Liver (tissue), 9 donors: Measurements from ENCODE around the gene CORT. TPM values are rescaled to one million over a fixed set of nuclear protein-coding genes. Genes with fewer than 3 reads are reported as not detected.
"Not testable (repeated sequence)": the region's sequence is repeated elsewhere in the genome, so short reads cannot be mapped to it uniquely, and the experiment has no call there.

Experiments
- DNase-seq: peaks from one replicate; pipeline ENCODE4 v3.0.0-alpha.2; 2017; ENCODE audit warnings: low spot score
- H3K27ac ChIP-seq, 2 donors: one replicate each; pipeline ENCODE4 v1.7.0; 2013; ENCODE audit warnings: inconsistent platforms in 2 of 2, low read length in 2 of 2, control low read depth in 1 of 2, low read depth in 1 of 2, mild to moderate bottlenecking in 1 of 2
- H3K27me3 ChIP-seq, 4 donors: one replicate each; pipeline versions ENCODE4 v1.6.1 to v1.7.0; 2013; ENCODE audit warnings: low read length in 3 of 4, inconsistent platforms in 1 of 4, mild to moderate bottlenecking in 1 of 4, moderate library complexity in 1 of 4; ENCODE audit not compliant: control insufficient read depth in 4 of 4, insufficient read depth in 4 of 4
- H3K36me3 ChIP-seq, 4 donors: one replicate each; pipeline versions ENCODE4 v1.6.1 to v1.7.0; 2013; ENCODE audit warnings: low read length in 3 of 4, mild to moderate bottlenecking in 3 of 4, low read depth in 1 of 4, moderate library complexity in 1 of 4; ENCODE audit not compliant: control insufficient read depth in 4 of 4, insufficient read depth in 3 of 4
- H3K4me1 ChIP-seq, 4 donors: one replicate each; pipeline versions ENCODE4 v1.6.1 to v1.7.0; 2013; ENCODE audit warnings: low read length in 3 of 4, mild to moderate bottlenecking in 3 of 4, moderate library complexity in 1 of 4; ENCODE audit not compliant: control insufficient read depth in 4 of 4, insufficient read depth in 4 of 4
- H3K4me3 ChIP-seq, 3 donors: one replicate each; pipeline versions ENCODE4 v1.6.1 to v1.7.0; 2013; ENCODE audit warnings: low read length in 3 of 3, control low read depth in 1 of 3, low read depth in 1 of 3, mild to moderate bottlenecking in 1 of 3
- H3K9ac ChIP-seq, 2 donors: one replicate each; pipeline ENCODE4 v1.7.0; 2013; ENCODE audit warnings: low read length in 2 of 2, mild to moderate bottlenecking in 2 of 2, moderate library complexity in 2 of 2, control low read depth in 1 of 2, low read depth in 1 of 2
- H3K9me3 ChIP-seq, 4 donors: one replicate each; pipeline versions ENCODE4 v1.6.1 to v1.7.0; 2013; ENCODE audit warnings: low read length in 3 of 4; ENCODE audit not compliant: control insufficient read depth in 4 of 4
- EGR1 ChIP-seq, 2 donors: IDR thresholded peaks; 2 replicates each; pipeline ENCODE4 v1.6.1; 2016 to 2018; ENCODE audit warnings: antibody characterized with exemption in 2 of 2, low read depth in 2 of 2
- FOXA2 ChIP-seq: IDR thresholded peaks from 2 replicates; pipeline ENCODE4 v1.6.1; 2016; ENCODE audit warnings: antibody characterized with exemption
- GABPA ChIP-seq, 2 donors: IDR thresholded peaks in 1 of 2; conservative IDR thresholded peaks in 1 of 2; 2 replicates each; pipeline ENCODE4 v1.6.1; 2016; ENCODE audit warnings: antibody characterized with exemption in 2 of 2, mild to moderate bottlenecking in 1 of 2, moderate library complexity in 1 of 2
- HNF4G ChIP-seq: IDR thresholded peaks from 2 replicates; pipeline ENCODE4 v1.6.1; 2016; ENCODE audit warnings: antibody characterized with exemption
- JUND ChIP-seq, 2 donors: IDR thresholded peaks; 2 replicates each; pipeline ENCODE4 v1.6.1; 2016; ENCODE audit warnings: antibody characterized with exemption in 2 of 2
- MAX ChIP-seq: IDR thresholded peaks from 2 replicates; pipeline ENCODE4 v1.6.1; 2016; ENCODE audit warnings: antibody characterized with exemption
- NR2F2 ChIP-seq: IDR thresholded peaks from 2 replicates; pipeline ENCODE4 v1.6.1; 2016; ENCODE audit warnings: antibody characterized with exemption
- RXRA ChIP-seq, 2 donors: IDR thresholded peaks; 2 replicates each; pipeline ENCODE4 v1.6.1; 2017 to 2018; ENCODE audit warnings: antibody characterized with exemption in 2 of 2, mild to moderate bottlenecking in 1 of 2
- YY1 ChIP-seq: IDR thresholded peaks from 2 replicates; pipeline ENCODE4 v1.6.1; 2016; ENCODE audit warnings: antibody characterized with exemption, mild to moderate bottlenecking
- WGBS: extraction: QIAGEN DNeasy Blood & Tissue Kit; methylation state at CpG from one replicate; pipeline ENCODE4 v1.1.7; 2013; 5-methylcytosine and 5-hydroxymethylcytosine counted together
- polyA plus RNA-seq, 2 donors: library from polyadenylated mRNA; stranded (reverse) in 1 of 2; unstranded in 1 of 2; fragments of 200-250 nt in 1 of 2; fragments of >200 nt in 1 of 2; fragmentation: Nextera tagmentation in 1 of 2; extraction: Ambion mirVana in 1 of 2; gene quantifications; one replicate each; pipeline versions ENCODE4 v1.2.1 to v1.2.3, GENCODE V29; 2013 to 2015
- total RNA-seq, 2 donors: library from RNA; depleted of rRNA; stranded (reverse); fragments of >200 nt; gene quantifications; one replicate each; pipeline ENCODE4 v1.2.3, GENCODE V29; 2014
- TF ChIP-seq, protein P1 (sequence below): IDR thresholded peaks from 2 replicates; pipeline ENCODE4 v1.6.1; 2016; ENCODE audit warnings: antibody characterized with exemption
- TF ChIP-seq, protein P2 (sequence below): fragments of 150-350 bp; IDR thresholded peaks from 2 replicates; pipeline ENCODE4 v1.5.1; 2017; ENCODE audit warnings: improper control_type of control experiment, low read depth, low read length; ENCODE audit not compliant: missing input control
- donor health status: healthy.
- donor health status: healthy.
- donor health status: healthy.
- donor health status: healthy.
- donor health status: healthy.

The CORT gene
- total and polyA plus RNA-seq, 4 donors = 0.05 to 0.28 (median 0.13) TPM

DNA sequence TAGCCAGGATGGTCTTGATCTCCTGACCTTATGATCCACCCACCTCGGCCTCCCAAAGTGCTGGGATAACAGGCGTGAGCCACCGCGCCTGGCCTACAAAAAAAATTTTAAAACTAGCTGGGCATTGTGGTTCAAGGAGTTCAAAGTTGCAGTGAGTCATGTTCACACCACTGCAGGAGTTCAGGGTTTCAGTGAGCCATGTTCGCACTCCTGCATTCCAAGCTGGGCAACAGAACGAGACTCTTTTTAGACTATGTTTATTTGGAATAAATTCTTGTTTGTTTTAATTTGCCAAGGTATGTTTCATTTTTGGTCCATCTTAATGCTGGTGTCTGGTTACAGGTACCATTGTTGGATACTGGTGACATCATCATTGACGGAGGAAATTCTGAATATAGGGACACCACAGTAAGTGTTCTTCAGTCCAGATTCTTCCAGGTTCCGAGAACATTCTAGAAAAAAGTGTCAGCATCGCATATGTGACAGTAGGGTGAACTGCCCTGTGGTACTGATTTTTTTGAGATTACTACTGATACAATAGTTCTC lies 47.0 kb upstream of the CORT start:
- H3K36me3 ChIP-seq = peaks cover 16 to 45% (median 38%) of the 10 kb centered on the region in 4 donors
- H3K27ac ChIP-seq = no peak overlapping the region
- WGBS = 98% methylated on average over 9 of the region's 9 CpGs
- H3K9ac ChIP-seq = no peak overlapping the region
- no peaks in the 10 kb centered on the region for H3K9me3 ChIP-seq
- H3K4me1 ChIP-seq = peaks cover 3 to 26% (median 18%) of the 10 kb centered on the region in 4 donors
- TF ChIP-seq HNF4G (no peak), NR2F2 (no peak), MAX (no peak)
- H3K27me3 ChIP-seq = no peaks in the 10 kb centered on the region
- no peak for DNase-seq
- H3K4me3 ChIP-seq = no peak overlapping the region

GRCh38 chr1:10407201-10407600 lies 42.6 kb upstream of the CORT start:
- no peak overlapping the region for H3K27ac ChIP-seq
- no peak for DNase-seq
- no peaks in the 10 kb centered on the region for H3K9me3 ChIP-seq
- no peak overlapping the region for H3K9ac ChIP-seq
- H3K27me3 ChIP-seq = no peaks in the 10 kb centered on the region
- no peaks in the 10 kb centered on the region for H3K4me1 ChIP-seq
- TF ChIP-seq, protein P1, sequence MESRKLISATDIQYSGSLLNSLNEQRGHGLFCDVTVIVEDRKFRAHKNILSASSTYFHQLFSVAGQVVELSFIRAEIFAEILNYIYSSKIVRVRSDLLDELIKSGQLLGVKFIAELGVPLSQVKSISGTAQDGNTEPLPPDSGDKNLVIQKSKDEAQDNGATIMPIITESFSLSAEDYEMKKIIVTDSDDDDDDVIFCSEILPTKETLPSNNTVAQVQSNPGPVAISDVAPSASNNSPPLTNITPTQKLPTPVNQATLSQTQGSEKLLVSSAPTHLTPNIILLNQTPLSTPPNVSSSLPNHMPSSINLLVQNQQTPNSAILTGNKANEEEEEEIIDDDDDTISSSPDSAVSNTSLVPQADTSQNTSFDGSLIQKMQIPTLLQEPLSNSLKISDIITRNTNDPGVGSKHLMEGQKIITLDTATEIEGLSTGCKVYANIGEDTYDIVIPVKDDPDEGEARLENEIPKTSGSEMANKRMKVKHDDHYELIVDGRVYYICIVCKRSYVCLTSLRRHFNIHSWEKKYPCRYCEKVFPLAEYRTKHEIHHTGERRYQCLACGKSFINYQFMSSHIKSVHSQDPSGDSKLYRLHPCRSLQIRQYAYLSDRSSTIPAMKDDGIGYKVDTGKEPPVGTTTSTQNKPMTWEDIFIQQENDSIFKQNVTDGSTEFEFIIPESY = no peak
- TF ChIP-seq GABPA (IDR thresholded peaks at IDR 0.05 in 1 of 2, conservative IDR thresholded peaks at IDR 0.05 in 1 of 2) (no peak), FOXA2 (no peak), YY1 (no peak), JUND (IDR thresholded peaks at IDR 0.05) (no peak), NR2F2 (no peak), EGR1 (IDR thresholded peaks at IDR 0.05; ENCODE audit: low read depth in 2 of 2) (no peak), MAX (no peak)
- TF ChIP-seq, protein P2, sequence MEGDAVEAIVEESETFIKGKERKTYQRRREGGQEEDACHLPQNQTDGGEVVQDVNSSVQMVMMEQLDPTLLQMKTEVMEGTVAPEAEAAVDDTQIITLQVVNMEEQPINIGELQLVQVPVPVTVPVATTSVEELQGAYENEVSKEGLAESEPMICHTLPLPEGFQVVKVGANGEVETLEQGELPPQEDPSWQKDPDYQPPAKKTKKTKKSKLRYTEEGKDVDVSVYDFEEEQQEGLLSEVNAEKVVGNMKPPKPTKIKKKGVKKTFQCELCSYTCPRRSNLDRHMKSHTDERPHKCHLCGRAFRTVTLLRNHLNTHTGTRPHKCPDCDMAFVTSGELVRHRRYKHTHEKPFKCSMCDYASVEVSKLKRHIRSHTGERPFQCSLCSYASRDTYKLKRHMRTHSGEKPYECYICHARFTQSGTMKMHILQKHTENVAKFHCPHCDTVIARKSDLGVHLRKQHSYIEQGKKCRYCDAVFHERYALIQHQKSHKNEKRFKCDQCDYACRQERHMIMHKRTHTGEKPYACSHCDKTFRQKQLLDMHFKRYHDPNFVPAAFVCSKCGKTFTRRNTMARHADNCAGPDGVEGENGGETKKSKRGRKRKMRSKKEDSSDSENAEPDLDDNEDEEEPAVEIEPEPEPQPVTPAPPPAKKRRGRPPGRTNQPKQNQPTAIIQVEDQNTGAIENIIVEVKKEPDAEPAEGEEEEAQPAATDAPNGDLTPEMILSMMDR = no peak
- 95% methylated on average over 2 of the region's 2 CpGs for WGBS
- no peak overlapping the region for H3K4me3 ChIP-seq
- H3K36me3 ChIP-seq = peaks cover 23 to 84% (median 71%) of the 10 kb centered on the region in 4 donors

- Histone ChIP-seq H3K36me3 (peaks cover 25 to 81% (median 70%) of the 10 kb centered on the region in 4 donors), H3K4me3 (no peak overlapping the region), H3K9me3 (no peaks in the 10 kb centered on the region), H3K27ac (peak overlapping the region in 1 of 2 donors; percentile 26), H3K27me3 (no peaks in the 10 kb centered on the region), H3K9ac (no peak overlapping the region), H3K4me1 (no peaks in the 10 kb centered on the region)
- 84% methylated on average over 6 of the region's 6 CpGs for WGBS
- DNase-seq = no peak
- TF ChIP-seq RXRA (IDR thresholded peaks at IDR 0.05) = peak in 1 of 2 donors; percentile 6
- TF ChIP-seq HNF4G = no peak
Measured at GRCh38 chr1:10415211-10415930, 34.5 kb upstream of the CORT start.

DNA sequence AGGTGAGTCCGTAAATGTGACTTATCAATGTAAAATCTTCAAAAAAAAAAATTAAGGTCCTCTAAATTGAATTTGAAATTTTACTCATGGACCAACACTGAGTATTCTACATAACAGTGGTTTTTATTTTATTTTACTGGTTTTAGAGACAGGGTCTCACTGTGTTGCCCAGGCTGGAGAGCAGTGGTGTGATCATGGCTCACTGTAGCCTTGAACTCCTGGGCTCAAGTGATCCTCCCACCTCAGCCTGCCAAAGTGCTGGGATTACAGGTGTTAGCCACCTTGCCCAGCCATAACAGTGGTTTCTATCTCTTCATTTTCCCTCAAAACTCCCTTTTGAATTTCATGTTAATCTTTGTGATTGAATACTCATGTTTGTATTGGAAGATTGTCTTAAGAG lies 33.9 kb upstream of the CORT start:
- not testable (repeated sequence) for H3K9ac ChIP-seq, H3K27me3 ChIP-seq, H3K9me3 ChIP-seq, H3K4me1 ChIP-seq, DNase-seq, H3K4me3 ChIP-seq, H3K27ac ChIP-seq
- WGBS = 100% methylated on average over 1 of the region's 1 CpG
- peaks cover 26 to 79% (median 68%) of the 10 kb centered on the region in 4 donors for H3K36me3 ChIP-seq

GRCh38 chr1:10418741-10419140 lies 31.1 kb upstream of the CORT start:
- not testable (repeated sequence) for DNase-seq, H3K27me3 ChIP-seq, H3K27ac ChIP-seq, H3K9ac ChIP-seq, H3K9me3 ChIP-seq, H3K4me3 ChIP-seq, H3K4me1 ChIP-seq
- H3K36me3 ChIP-seq = peaks cover 16 to 54% (median 45%) of the 10 kb centered on the region in 4 donors
- WGBS = 93% methylated on average over 8 of the region's 8 CpGs
